Mesenteric fat pad (tissue), 1 donor: Measurements from ENCODE around the gene STIM1. TPM values are rescaled to one million over a fixed set of nuclear protein-coding genes. Genes with fewer than 3 reads are reported as not detected.
"Not testable (repeated sequence)": the region's sequence is repeated elsewhere in the genome, so short reads cannot be mapped to it uniquely, and the experiment has no call there.

Source experiments
- DNase-seq: peaks from one replicate; pipeline ENCODE4 v3.0.0-alpha.2; 2020; ENCODE audit warnings: low spot score
- total RNA-seq: library from RNA; stranded (reverse); fragmentation: NEBNext Ultra II Directional; extraction: Animal tissue kit (Norgen Biotek cat#: 25700); gene quantifications from one replicate; pipeline ENCODE4 v1.2.1, GENCODE V29; 2021
- donor health status: DM: yes; HTN: yes; CAD: no.

STIM1 gene
- total RNA-seq, 1 donor from 2014 or later: 125 TPM

GRCh38 chr11:3853899-3854659 lies 1.4 kb upstream of the STIM1 start:
- DNase-seq: no peak

GRCh38 chr11:3854660-3854976 lies 846 bp upstream of the STIM1 start:
- no peak for DNase-seq

GRCh38 chr11:3855808-3856491 lies 486 bp downstream of the STIM1 start:
- DNase-seq: peak; percentile 90

GRCh38 chr11:3856856-3857553 lies 1.5 kb downstream of the STIM1 start:
- DNase-seq: no peak

GRCh38 chr11:3857628-3858027 lies 2.2 kb downstream of the STIM1 start:
- no peak for DNase-seq

- DNase-seq: no peak
Observed at GRCh38 chr11:3859373-3859881, 4.0 kb downstream of the STIM1 start.

GRCh38 chr11:3860375-3860774 lies 4.9 kb downstream of the STIM1 start:
- DNase-seq: no peak

- not testable (repeated sequence) for DNase-seq
Observed at GRCh38 chr11:3860898-3861393, 5.5 kb downstream of the STIM1 start.

GRCh38 chr11:3861683-3862082 lies 6.2 kb downstream of the STIM1 start:
- no peak for DNase-seq

GRCh38 chr11:3865388-3866193 lies 10.1 kb downstream of the STIM1 start:
- DNase-seq: no peak

- no peak for DNase-seq
Observed at GRCh38 chr11:3866206-3866605, 10.7 kb downstream of the STIM1 start.

- no peak for DNase-seq
Observed at GRCh38 chr11:3866836-3867208, 11.4 kb downstream of the STIM1 start.

- DNase-seq: no peak
Observed at GRCh38 chr11:3867209-3868091, 12.0 kb downstream of the STIM1 start.

GRCh38 chr11:3873712-3874349 lies 18.4 kb downstream of the STIM1 start:
- no peak for DNase-seq

- no peak for DNase-seq
Observed at GRCh38 chr11:3876613-3877012, 21.1 kb downstream of the STIM1 start.

- DNase-seq: no peak
Observed at GRCh38 chr11:3877364-3878257, 22.1 kb downstream of the STIM1 start.

- DNase-seq: no peak
Observed at GRCh38 chr11:3878258-3878584, 22.8 kb downstream of the STIM1 start.

- DNase-seq: no peak
Observed at GRCh38 chr11:3879216-3879966, 23.9 kb downstream of the STIM1 start.
